ENCODE data around the gene RAB13. TPM values are rescaled to one million over a fixed set of nuclear protein-coding genes. Genes with fewer than 3 reads are reported as not detected.

RAB13 gene
- total and polyA plus RNA-seq, 2 of the 13 experiments (the other 11 are each of a cell fraction or from before 2014, with no cell fraction given) = 15.9 to 24.7 TPM

DNA sequence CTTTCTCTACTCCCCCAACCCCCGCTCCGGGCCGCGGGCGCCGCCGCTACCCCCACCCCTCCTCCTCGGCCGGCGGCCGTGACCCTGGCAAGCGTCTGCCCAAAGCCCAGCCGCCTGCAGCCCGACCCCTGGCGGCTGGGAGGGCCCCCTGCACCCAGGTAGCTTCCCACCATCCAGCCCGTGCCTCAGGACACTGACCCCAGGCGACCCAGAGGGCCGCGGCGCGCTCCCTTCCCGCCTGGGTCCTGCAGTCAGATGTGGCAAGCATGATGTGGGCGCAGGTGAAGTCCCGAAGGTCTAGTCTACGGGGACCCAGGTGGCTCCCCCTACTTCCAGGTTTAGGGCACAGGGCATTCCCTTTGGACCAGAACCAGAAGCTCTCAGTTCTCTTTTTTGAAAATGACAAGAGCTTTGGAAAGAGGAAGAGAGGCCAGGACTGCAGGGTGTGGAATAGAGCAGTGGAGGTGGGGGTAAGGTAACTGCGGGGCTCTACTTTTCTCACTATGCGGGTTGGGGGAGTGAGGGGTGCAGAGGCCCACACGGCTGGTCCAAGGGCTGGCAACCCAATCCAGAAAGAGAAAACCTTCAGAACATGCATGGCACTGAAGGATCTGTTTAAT lies 39.4 kb downstream of the RAB13 start, which contains the start of gene DENND4B (continued):
- TF ChIP-seq, protein P1, sequence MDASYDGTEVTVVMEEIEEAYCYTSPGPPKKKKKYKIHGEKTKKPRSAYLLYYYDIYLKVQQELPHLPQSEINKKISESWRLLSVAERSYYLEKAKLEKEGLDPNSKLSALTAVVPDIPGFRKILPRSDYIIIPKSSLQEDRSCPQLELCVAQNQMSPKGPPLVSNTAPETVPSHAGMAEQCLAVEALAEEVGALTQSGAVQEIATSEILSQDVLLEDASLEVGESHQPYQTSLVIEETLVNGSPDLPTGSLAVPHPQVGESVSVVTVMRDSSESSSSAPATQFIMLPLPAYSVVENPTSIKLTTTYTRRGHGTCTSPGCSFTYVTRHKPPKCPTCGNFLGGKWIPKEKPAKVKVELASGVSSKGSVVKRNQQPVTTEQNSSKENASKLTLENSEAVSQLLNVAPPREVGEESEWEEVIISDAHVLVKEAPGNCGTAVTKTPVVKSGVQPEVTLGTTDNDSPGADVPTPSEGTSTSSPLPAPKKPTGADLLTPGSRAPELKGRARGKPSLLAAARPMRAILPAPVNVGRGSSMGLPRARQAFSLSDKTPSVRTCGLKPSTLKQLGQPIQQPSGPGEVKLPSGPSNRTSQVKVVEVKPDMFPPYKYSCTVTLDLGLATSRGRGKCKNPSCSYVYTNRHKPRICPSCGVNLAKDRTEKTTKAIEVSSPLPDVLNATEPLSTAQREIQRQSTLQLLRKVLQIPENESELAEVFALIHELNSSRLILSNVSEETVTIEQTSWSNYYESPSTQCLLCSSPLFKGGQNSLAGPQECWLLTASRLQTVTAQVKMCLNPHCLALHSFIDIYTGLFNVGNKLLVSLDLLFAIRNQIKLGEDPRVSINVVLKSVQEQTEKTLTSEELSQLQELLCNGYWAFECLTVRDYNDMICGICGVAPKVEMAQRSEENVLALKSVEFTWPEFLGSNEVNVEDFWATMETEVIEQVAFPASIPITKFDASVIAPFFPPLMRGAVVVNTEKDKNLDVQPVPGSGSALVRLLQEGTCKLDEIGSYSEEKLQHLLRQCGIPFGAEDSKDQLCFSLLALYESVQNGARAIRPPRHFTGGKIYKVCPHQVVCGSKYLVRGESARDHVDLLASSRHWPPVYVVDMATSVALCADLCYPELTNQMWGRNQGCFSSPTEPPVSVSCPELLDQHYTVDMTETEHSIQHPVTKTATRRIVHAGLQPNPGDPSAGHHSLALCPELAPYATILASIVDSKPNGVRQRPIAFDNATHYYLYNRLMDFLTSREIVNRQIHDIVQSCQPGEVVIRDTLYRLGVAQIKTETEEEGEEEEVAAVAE (CRISPR knock-in tag; IDR thresholded peaks at IDR 0.05; ENCODE audit: borderline replicate concordance) = peak; percentile 70; the same call in 1 of the 2 replicates
- TF ChIP-seq ZNF652 (CRISPR knock-in tag; IDR thresholded peaks at IDR 0.05; ENCODE audit: borderline replicate concordance, low read depth) = no peak
- TF ChIP-seq DPF2 (CRISPR knock-in tag; IDR thresholded peaks at IDR 0.05; ENCODE audit: borderline replicate concordance, low read depth) = no peak
- TF ChIP-seq ZSCAN31 (CRISPR knock-in tag; IDR thresholded peaks at IDR 0.05; ENCODE audit: low read depth) = peak; percentile 21; the same call in 1 of the 2 replicates
- TF ChIP-seq ZNF577 (CRISPR knock-in tag; IDR thresholded peaks at IDR 0.05; ENCODE audit: borderline replicate concordance, low read depth) = no peak
- TF ChIP-seq PAF1 (CRISPR knock-in tag; IDR thresholded peaks at IDR 0.05) = 0 out of 2 replicates have a peak, but pooled peaks have one; percentile 58
- peak; percentile 58; the same call in 1 of the 2 replicates for TF ChIP-seq ZNF543 (CRISPR knock-in tag; IDR thresholded peaks at IDR 0.05)
- TF ChIP-seq, protein P2, sequence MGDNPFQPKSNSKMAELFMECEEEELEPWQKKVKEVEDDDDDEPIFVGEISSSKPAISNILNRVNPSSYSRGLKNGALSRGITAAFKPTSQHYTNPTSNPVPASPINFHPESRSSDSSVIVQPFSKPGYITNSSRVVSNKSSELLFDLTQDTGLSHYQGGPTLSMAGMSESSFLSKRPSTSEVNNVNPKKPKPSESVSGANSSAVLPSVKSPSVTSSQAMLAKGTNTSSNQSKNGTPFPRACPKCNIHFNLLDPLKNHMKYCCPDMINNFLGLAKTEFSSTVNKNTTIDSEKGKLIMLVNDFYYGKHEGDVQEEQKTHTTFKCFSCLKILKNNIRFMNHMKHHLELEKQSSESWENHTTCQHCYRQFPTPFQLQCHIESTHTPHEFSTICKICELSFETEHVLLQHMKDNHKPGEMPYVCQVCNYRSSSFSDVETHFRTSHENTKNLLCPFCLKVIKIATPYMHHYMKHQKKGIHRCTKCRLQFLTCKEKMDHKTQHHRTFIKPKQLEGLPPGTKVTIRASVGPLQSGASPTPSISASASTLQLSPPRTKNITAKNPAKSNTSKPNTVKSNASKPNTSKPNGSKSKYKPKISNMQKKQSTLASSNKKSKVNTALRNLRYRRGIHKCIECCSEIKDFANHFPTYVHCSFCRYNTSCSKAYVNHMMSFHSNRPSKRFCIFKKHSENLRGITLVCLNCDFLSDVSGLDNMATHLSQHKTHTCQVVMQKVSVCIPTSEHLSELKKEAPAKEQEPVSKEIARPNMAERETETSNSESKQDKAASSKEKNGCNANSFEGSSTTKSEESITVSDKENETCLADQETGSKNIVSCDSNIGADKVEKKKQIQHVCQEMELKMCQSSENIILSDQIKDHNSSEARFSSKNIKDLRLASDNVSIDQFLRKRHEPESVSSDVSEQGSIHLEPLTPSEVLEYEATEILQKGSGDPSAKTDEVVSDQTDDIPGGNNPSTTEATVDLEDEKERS (CRISPR knock-in tag; IDR thresholded peaks at IDR 0.05) = 0 out of 2 replicates have a peak, but pooled peaks have one; percentile 31
- TF ChIP-seq SALL1 (CRISPR knock-in tag; IDR thresholded peaks at IDR 0.05) = peak; percentile 80
- TF ChIP-seq, protein P3, sequence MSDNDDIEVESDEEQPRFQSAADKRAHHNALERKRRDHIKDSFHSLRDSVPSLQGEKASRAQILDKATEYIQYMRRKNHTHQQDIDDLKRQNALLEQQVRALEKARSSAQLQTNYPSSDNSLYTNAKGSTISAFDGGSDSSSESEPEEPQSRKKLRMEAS (IDR thresholded peaks at IDR 0.05) = peak; percentile 45; the same call in 1 of the 2 replicates
- TF ChIP-seq ZNF207 (IDR thresholded peaks at IDR 0.05; ENCODE audit: borderline replicate concordance) = no peak
- peak; percentile 70 for TF ChIP-seq YY1 (IDR thresholded peaks at IDR 0.05; ENCODE audit: insufficient read depth, insufficient replicate concordance, low read depth, low read length)
- TF ChIP-seq ZNF772 (CRISPR knock-in tag; IDR thresholded peaks at IDR 0.05) = peak; percentile 69; the same call in 1 of the 2 replicates
- TF ChIP-seq ZMYM4 (CRISPR knock-in tag; IDR thresholded peaks at IDR 0.05) = peak; percentile 72
- peak; percentile 83 for TF ChIP-seq SKI (IDR thresholded peaks at IDR 0.05; ENCODE audit: partially characterized antibody)
- TF ChIP-seq, protein P4, sequence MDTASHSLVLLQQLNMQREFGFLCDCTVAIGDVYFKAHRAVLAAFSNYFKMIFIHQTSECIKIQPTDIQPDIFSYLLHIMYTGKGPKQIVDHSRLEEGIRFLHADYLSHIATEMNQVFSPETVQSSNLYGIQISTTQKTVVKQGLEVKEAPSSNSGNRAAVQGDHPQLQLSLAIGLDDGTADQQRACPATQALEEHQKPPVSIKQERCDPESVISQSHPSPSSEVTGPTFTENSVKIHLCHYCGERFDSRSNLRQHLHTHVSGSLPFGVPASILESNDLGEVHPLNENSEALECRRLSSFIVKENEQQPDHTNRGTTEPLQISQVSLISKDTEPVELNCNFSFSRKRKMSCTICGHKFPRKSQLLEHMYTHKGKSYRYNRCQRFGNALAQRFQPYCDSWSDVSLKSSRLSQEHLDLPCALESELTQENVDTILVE (CRISPR knock-in tag; IDR thresholded peaks at IDR 0.05) = 0 out of 2 replicates have a peak, but pooled peaks have one; percentile 45
- peak; percentile 33; the same call in 1 of the 2 replicates for TF ChIP-seq ZFY (CRISPR knock-in tag; IDR thresholded peaks at IDR 0.05)
- peak; percentile 56; the same call in 1 of the 2 replicates for TF ChIP-seq ZNF614 (CRISPR knock-in tag; IDR thresholded peaks at IDR 0.05; ENCODE audit: borderline replicate concordance)
- TF ChIP-seq RBM22 (optimal IDR thresholded peaks at IDR 0.05; ENCODE audit: low read length) = peak; percentile 88
- TF ChIP-seq XRCC5 (optimal IDR thresholded peaks at IDR 0.05; ENCODE audit: low read length) = peak; percentile 93
- TF ChIP-seq NFIC (IDR thresholded peaks at IDR 0.05; ENCODE audit: low read length) = no peak
- peak; percentile 55; the same call in 1 of the 2 replicates for TF ChIP-seq SRF (IDR thresholded peaks at IDR 0.05; ENCODE audit: low read depth, low read length)
